Neural cell (in vitro differentiated cells): ENCODE measurements around the gene CA14. TPM values are rescaled to one million over a fixed set of nuclear protein-coding genes. Genes with fewer than 3 reads are reported as not detected.

ENCODE experiments used
- H2AFZ ChIP-seq: fragments of 200-600, 300-800 bp; sonication (generic), shearing (Covaris generic); 2 replicates; pipeline ENCODE4 v1.6.0; 2014; ENCODE audit warnings: low read depth, mild to moderate bottlenecking, antibody characterized with exemption, low read length, moderate library complexity
- H3F3A ChIP-seq: fragments of 200-600 bp; shearing (Covaris generic); 2 replicates; pipeline ENCODE4 v1.6.1; 2016; ENCODE audit warnings: mild to moderate bottlenecking, moderate library complexity, mixed read lengths, antibody characterized with exemption, low read length; ENCODE audit not compliant: insufficient read depth, poor library complexity, severe bottlenecking
- H3K27ac ChIP-seq: fragments of 200-600, 300-800 bp; sonication (generic), shearing (Covaris generic); 2 replicates; pipeline ENCODE4 v1.5.1; 2014; ENCODE audit warnings: mild to moderate bottlenecking, low read length, moderate library complexity
- H3K27me3 ChIP-seq: fragments of 300-800, 200-600 bp; sonication (generic), shearing (Covaris generic); 2 replicates; pipeline ENCODE4 v1.6.0; 2014; ENCODE audit warnings: mild to moderate bottlenecking, low read depth, low read length, moderate library complexity; ENCODE audit not compliant: insufficient read depth
- H3K36me3 ChIP-seq: fragments of 300-800, 200-600 bp; sonication (generic), shearing (Covaris generic); 2 replicates; pipeline ENCODE4 v1.5.1; 2014; ENCODE audit warnings: mild to moderate bottlenecking, antibody characterized with exemption, low read length, moderate library complexity; ENCODE audit not compliant: insufficient read depth
- H3K4me2 ChIP-seq: fragments of 300-800, 200-600 bp; sonication (generic), shearing (Covaris generic); 2 replicates; pipeline ENCODE4 v1.6.0; 2014; ENCODE audit warnings: mild to moderate bottlenecking, low read length
- H3K4me3 ChIP-seq: fragments of 300-800, 200-600 bp; sonication (generic), shearing (Covaris generic); 2 replicates; pipeline ENCODE4 v1.5.1; 2014; ENCODE audit warnings: mild to moderate bottlenecking, low read length, moderate library complexity
- H3K79me2 ChIP-seq: fragments of 200-600 bp; shearing (Covaris generic); replicated peaks from 2 replicates; pipeline ENCODE4 v1.6.0; 2014; ENCODE audit warnings: mild to moderate bottlenecking, low read length, moderate library complexity; ENCODE audit not compliant: insufficient read depth
- H3K9ac ChIP-seq: fragments of 300-800, 200-600 bp; sonication (generic), shearing (Covaris generic); 2 replicates; pipeline ENCODE4 v1.6.1; 2016; ENCODE audit warnings: mild to moderate bottlenecking, low read length, mixed read lengths
- H3K9me2 ChIP-seq: fragments of 200-600 bp; shearing (Covaris generic); 2 replicates; pipeline ENCODE4 v1.6.1; 2016; ENCODE audit warnings: mild to moderate bottlenecking, low read length, mixed read lengths; ENCODE audit not compliant: insufficient read depth
- H3K9me3 ChIP-seq: fragments of 200-600, 300-800 bp; sonication (generic), shearing (Covaris generic); 2 replicates; pipeline ENCODE4 v1.6.1; 2016; ENCODE audit warnings: mild to moderate bottlenecking, mixed run types, low read length, moderate library complexity, mixed read lengths
- H4K20me1 ChIP-seq: fragments of 200-600 bp; shearing (Covaris generic); 2 replicates; pipeline ENCODE4 v1.6.1; 2016; ENCODE audit warnings: mild to moderate bottlenecking, mixed run types; ENCODE audit not compliant: insufficient read depth
- EP300 ChIP-seq: fragments of 450-650 bp; conservative IDR thresholded peaks from 2 replicates; pipeline ENCODE4 v1.6.1; 2014; ENCODE audit warnings: antibody characterized with exemption, mild to moderate bottlenecking, moderate library complexity; ENCODE audit not compliant: poor library complexity, severe bottlenecking
- EZH2 ChIP-seq: fragments of 200-600, 300-800 bp; shearing (Covaris generic), sonication (generic); IDR thresholded peaks from 2 replicates; pipeline ENCODE4 v1.6.1; 2014; ENCODE audit warnings: antibody characterized with exemption, low read length, borderline replicate concordance, mild to moderate bottlenecking; ENCODE audit not compliant: insufficient read depth, poor library complexity, severe bottlenecking
- MXI1 ChIP-seq: fragments of 450-650 bp; conservative IDR thresholded peaks from 2 replicates; pipeline ENCODE4 v1.6.1; 2014; ENCODE audit warnings: antibody characterized with exemption, mild to moderate bottlenecking; ENCODE audit not compliant: poor library complexity, severe bottlenecking
- POLR2AphosphoS5 ChIP-seq: IDR thresholded peaks from 2 replicates; pipeline ENCODE4 v1.6.1; 2012
- RAD21 ChIP-seq: fragments of 450-650 bp; conservative IDR thresholded peaks from 2 replicates; pipeline ENCODE4 v1.6.1; 2014; ENCODE audit warnings: antibody characterized with exemption, mild to moderate bottlenecking, moderate library complexity
- SMC3 ChIP-seq: fragments of 450-650 bp; conservative IDR thresholded peaks from 2 replicates; pipeline ENCODE4 v1.6.1; 2014; ENCODE audit warnings: antibody characterized with exemption, mild to moderate bottlenecking, moderate library complexity; ENCODE audit not compliant: poor library complexity
- TAF1 ChIP-seq: IDR thresholded peaks from 2 replicates; pipeline ENCODE4 v1.6.1; 2012; ENCODE audit warnings: low read depth
- polyA plus RNA-seq: library from polyadenylated mRNA; depleted of rRNA; stranded (reverse); fragments of >200 nt; gene quantifications from 2 replicates; pipeline ENCODE4 v1.2.3, GENCODE V29; 2014
- TF ChIP-seq, protein P1 (sequence below): fragments of 450-650 bp; IDR thresholded peaks from 2 replicates; pipeline ENCODE4 v1.5.1; 2014; ENCODE audit warnings: antibody characterized with exemption, mild to moderate bottlenecking, moderate library complexity; ENCODE audit not compliant: poor library complexity, severe bottlenecking
- TF ChIP-seq, protein P2 (sequence below): IDR thresholded peaks from 2 replicates; pipeline ENCODE4 v1.6.1; 2012; ENCODE audit warnings: borderline replicate concordance

The CA14 gene
- polyA plus RNA-seq, 1 donor from 2014 or later = 1.1 TPM

GRCh38 chr1:150299716-150300115, 42.1 kb downstream of the CA14 start:
- Histone ChIP-seq H3K79me2 (peaks cover 13% of the 10 kb centered on the region), H3K27ac (no peak overlapping the region)

DNA sequence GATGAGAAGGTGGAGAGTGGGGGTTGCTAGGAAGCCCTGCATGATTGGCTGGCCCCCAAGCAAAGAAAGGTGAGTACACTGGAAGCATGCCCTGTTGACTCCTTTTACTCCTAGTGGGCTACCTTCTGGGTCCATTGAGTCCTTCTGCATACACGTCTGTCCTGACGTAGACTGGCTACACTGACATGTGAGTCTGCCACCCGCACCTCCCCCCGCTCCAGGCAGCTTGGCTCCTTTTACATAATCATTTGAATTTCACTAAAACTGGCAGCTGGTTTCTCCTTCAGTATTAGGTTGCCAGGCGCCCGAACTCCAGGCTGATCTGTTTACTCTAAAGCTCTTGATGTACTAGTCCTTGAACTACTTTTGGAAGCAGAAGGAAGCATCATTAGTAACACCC, 44.8 kb downstream of the CA14 start:
- H3K27me3 ChIP-seq = no peaks in the 10 kb centered on the region
- H3K9me2 ChIP-seq = no peaks in the 10 kb centered on the region
- H3K27ac ChIP-seq = no peak overlapping the region
- no peaks in the 10 kb centered on the region for H3K36me3 ChIP-seq
- no peak overlapping the region for H3K4me2 ChIP-seq
- no peak overlapping the region for H3K9ac ChIP-seq
- no peak overlapping the region for H2AFZ ChIP-seq
- H3K4me3 ChIP-seq = no peak overlapping the region
- no peaks in the 10 kb centered on the region for H3K79me2 ChIP-seq
- no peak for TF ChIP-seq POLR2AphosphoS5
- TF ChIP-seq, protein P1, sequence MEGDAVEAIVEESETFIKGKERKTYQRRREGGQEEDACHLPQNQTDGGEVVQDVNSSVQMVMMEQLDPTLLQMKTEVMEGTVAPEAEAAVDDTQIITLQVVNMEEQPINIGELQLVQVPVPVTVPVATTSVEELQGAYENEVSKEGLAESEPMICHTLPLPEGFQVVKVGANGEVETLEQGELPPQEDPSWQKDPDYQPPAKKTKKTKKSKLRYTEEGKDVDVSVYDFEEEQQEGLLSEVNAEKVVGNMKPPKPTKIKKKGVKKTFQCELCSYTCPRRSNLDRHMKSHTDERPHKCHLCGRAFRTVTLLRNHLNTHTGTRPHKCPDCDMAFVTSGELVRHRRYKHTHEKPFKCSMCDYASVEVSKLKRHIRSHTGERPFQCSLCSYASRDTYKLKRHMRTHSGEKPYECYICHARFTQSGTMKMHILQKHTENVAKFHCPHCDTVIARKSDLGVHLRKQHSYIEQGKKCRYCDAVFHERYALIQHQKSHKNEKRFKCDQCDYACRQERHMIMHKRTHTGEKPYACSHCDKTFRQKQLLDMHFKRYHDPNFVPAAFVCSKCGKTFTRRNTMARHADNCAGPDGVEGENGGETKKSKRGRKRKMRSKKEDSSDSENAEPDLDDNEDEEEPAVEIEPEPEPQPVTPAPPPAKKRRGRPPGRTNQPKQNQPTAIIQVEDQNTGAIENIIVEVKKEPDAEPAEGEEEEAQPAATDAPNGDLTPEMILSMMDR = no peak
- TF ChIP-seq RAD21 = no peak
- TF ChIP-seq SMC3 = no peak
- TF ChIP-seq MXI1 = no peak
- no peak for TF ChIP-seq EP300
- TF ChIP-seq, protein P2, sequence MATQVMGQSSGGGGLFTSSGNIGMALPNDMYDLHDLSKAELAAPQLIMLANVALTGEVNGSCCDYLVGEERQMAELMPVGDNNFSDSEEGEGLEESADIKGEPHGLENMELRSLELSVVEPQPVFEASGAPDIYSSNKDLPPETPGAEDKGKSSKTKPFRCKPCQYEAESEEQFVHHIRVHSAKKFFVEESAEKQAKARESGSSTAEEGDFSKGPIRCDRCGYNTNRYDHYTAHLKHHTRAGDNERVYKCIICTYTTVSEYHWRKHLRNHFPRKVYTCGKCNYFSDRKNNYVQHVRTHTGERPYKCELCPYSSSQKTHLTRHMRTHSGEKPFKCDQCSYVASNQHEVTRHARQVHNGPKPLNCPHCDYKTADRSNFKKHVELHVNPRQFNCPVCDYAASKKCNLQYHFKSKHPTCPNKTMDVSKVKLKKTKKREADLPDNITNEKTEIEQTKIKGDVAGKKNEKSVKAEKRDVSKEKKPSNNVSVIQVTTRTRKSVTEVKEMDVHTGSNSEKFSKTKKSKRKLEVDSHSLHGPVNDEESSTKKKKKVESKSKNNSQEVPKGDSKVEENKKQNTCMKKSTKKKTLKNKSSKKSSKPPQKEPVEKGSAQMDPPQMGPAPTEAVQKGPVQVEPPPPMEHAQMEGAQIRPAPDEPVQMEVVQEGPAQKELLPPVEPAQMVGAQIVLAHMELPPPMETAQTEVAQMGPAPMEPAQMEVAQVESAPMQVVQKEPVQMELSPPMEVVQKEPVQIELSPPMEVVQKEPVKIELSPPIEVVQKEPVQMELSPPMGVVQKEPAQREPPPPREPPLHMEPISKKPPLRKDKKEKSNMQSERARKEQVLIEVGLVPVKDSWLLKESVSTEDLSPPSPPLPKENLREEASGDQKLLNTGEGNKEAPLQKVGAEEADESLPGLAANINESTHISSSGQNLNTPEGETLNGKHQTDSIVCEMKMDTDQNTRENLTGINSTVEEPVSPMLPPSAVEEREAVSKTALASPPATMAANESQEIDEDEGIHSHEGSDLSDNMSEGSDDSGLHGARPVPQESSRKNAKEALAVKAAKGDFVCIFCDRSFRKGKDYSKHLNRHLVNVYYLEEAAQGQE = no peak
- TF ChIP-seq TAF1 = no peak
- TF ChIP-seq EZH2 = no peak
- H4K20me1 ChIP-seq = no peaks in the 10 kb centered on the region
- H3K9me3 ChIP-seq = no peaks in the 10 kb centered on the region
- H3F3A ChIP-seq = no peaks in the 10 kb centered on the region

More at GRCh38 chr1:150299716-150300115, 42.1 kb downstream of the CA14 start:
- Histone ChIP-seq H3F3A (no peaks in the 10 kb centered on the region), H3K9me2 (no peaks in the 10 kb centered on the region), H3K4me2 (no peak overlapping the region), H3K4me3 (no peak overlapping the region), H3K9me3 (no peaks in the 10 kb centered on the region), H3K36me3 (no peaks in the 10 kb centered on the region), H3K27me3 (no peaks in the 10 kb centered on the region), H3K9ac (no peak overlapping the region), H4K20me1 (no peaks in the 10 kb centered on the region), H2AFZ (no peak overlapping the region)
- TF ChIP-seq RAD21 (no peak), EP300 (no peak), TAF1 (no peak), POLR2AphosphoS5 (no peak), SMC3 (no peak), EZH2 (no peak)
- TF ChIP-seq, protein P2 = no peak
